K562 (cell line): ENCODE measurements around the gene SH3BP5. TPM values are rescaled to one million over a fixed set of nuclear protein-coding genes. Genes with fewer than 3 reads are reported as not detected.

Experiments
- ATAC-seq: fragments of 200-7000 bp; cut with Tn5 transposase; 3 replicates; pipeline ENCODE4 v1.9.1; 2020; ENCODE audit warnings: moderate library complexity
- BruUV-seq: library from RNA; stranded (reverse); fragments of 400-500 nt; replicated peaks from 2 replicates; lab custom pipeline; 2021; lab: Mats Ljungman, UMichigan
- CTCF ChIA-PET: fragments of 300-600 bp; formaldehyde crosslinking; extraction: SDS; loops from one replicate; lab custom pipeline; 2021; ENCODE audit warnings: low intra/inter-chr PET ratio; lab: Yijun Ruan, JAX
- POLR2A ChIA-PET: fragments of 300-600, 350-650 bp; sonication (Branson Sonifier 250); formaldehyde crosslinking; extraction: SDS; loops from one replicate; lab custom pipeline; 2021; ENCODE audit warnings: antibody characterized with exemption, inconsistent platforms; lab: Yijun Ruan, JAX
- DNase-seq, 4 experiments: peaks; one replicate each; pipeline versions ENCODE4 v3.0.0 to v3.0.0-alpha.2; 2011 to 2018; ENCODE audit warnings: low spot score in 3 of 4, mixed read lengths in 3 of 4; ENCODE audit errors: extremely low read depth in 1 of 4
- FAIRE-seq: peaks from 2 replicates; lab custom pipeline; 2011; peaks lifted over from hg19 to GRCh38; lab: Jason Lieb, UNC
- H2AFZ ChIP-seq: 2 replicates; pipeline ENCODE4 v1.6.0; 2011; ENCODE audit warnings: low read depth, low read length, control low read depth, inconsistent platforms
- H3K27ac ChIP-seq: fragments of 200-600 bp; 3 replicates; pipeline ENCODE4 v1.8.0; 2011; ENCODE audit warnings: low read depth, mild to moderate bottlenecking, control low read depth, inconsistent platforms, low read length, moderate library complexity, mixed read lengths; ENCODE audit errors: extremely low read depth
- H3K27me3 ChIP-seq, 2 experiments: fragments of 300-600 bp in 1 of 2; 2 replicates in 1 of 2; 3 replicates in 1 of 2; pipeline versions ENCODE4 v1.6.0 to v1.8.0; 2011; ENCODE audit warnings: inconsistent platforms in 2 of 2, low read length in 2 of 2, mild to moderate bottlenecking in 1 of 2, mixed read lengths in 1 of 2, moderate library complexity in 1 of 2; ENCODE audit not compliant: control insufficient read depth in 2 of 2, insufficient read depth in 2 of 2
- H3K36me3 ChIP-seq: fragments of 300-600 bp; 3 replicates; pipeline ENCODE4 v1.8.0; 2011; ENCODE audit warnings: mild to moderate bottlenecking, low read length, inconsistent platforms; ENCODE audit not compliant: control insufficient read depth, insufficient read depth
- H3K4me1 ChIP-seq, 2 experiments: fragments of 200-600 bp in 1 of 2; replicated peaks in 1 of 2; 2 replicates in 1 of 2; 3 replicates in 1 of 2; pipeline versions ENCODE4 v1.5.1 to v1.8.0; 2011; ENCODE audit warnings: inconsistent platforms in 2 of 2, low read length in 2 of 2, mild to moderate bottlenecking in 1 of 2, mixed read lengths in 1 of 2, moderate library complexity in 1 of 2; ENCODE audit not compliant: control insufficient read depth in 2 of 2, insufficient read depth in 2 of 2
- H3K4me2 ChIP-seq: 2 replicates; pipeline ENCODE4 v1.6.1; 2011; ENCODE audit warnings: low read length, control low read depth, inconsistent platforms, mixed read lengths; ENCODE audit not compliant: insufficient read depth
- H3K4me3 ChIP-seq: fragments of 200-600 bp; sonication (generic), shearing (Covaris generic); 2 replicates; pipeline ENCODE4 v1.5.1; 2016; ENCODE audit warnings: control low read depth, inconsistent platforms
- H3K79me2 ChIP-seq: fragments of 200-600 bp; 3 replicates; pipeline ENCODE4 v1.8.0; 2011; ENCODE audit warnings: low read length, inconsistent platforms; ENCODE audit not compliant: control insufficient read depth, insufficient read depth
- H3K9ac ChIP-seq, 2 experiments: 2 replicates each; pipeline versions ENCODE4 v1.6.0 to v1.6.1; 2011; ENCODE audit warnings: low read depth in 2 of 2, low read length in 2 of 2, control low read depth in 1 of 2, inconsistent platforms in 1 of 2, mild to moderate bottlenecking in 1 of 2, mixed read lengths in 1 of 2; ENCODE audit not compliant: insufficient read depth in 1 of 2
- H3K9me1 ChIP-seq: one replicate; pipeline ENCODE4 v1.6.0; 2011; ENCODE audit warnings: inconsistent platforms, mild to moderate bottlenecking, low read length, moderate library complexity; ENCODE audit not compliant: control insufficient read depth, insufficient read depth
- H3K9me3 ChIP-seq: replicated peaks from 2 replicates; pipeline ENCODE4 v1.5.1; 2011; ENCODE audit warnings: low read depth, low read length, inconsistent platforms; ENCODE audit not compliant: control insufficient read depth, insufficient read depth
- H4K20me1 ChIP-seq: replicated peaks from 2 replicates; pipeline ENCODE4 v1.6.1; 2011; ENCODE audit warnings: low read length, inconsistent platforms, mixed read lengths; ENCODE audit not compliant: control insufficient read depth, insufficient read depth
- COPS2 ChIP-seq: fragments of 450-650 bp; conservative IDR thresholded peaks from 2 replicates; pipeline ENCODE4 v1.6.1; 2016; ENCODE audit warnings: mild to moderate bottlenecking, moderate library complexity
- E2F3 ChIP-seq: fragments of 250-450 bp; sonication (Bioruptor Pico); IDR thresholded peaks from 2 replicates; pipeline ENCODE4 v1.4.0; 2020; ENCODE audit warnings: mild to moderate bottlenecking
- HEY1 ChIP-seq: fragments of 250-450 bp; sonication (Bioruptor Pico); IDR thresholded peaks from 2 replicates; pipeline ENCODE4 v1.5.0; 2020; ENCODE audit warnings: mild to moderate bottlenecking, moderate library complexity, borderline replicate concordance
- MAZ ChIP-seq, 2 experiments: fragments of 450-650 bp in 1 of 2; sonication (generic) in 1 of 2; formaldehyde crosslinking; IDR thresholded peaks in 1 of 2; conservative IDR thresholded peaks in 1 of 2; 2 replicates each; pipeline versions ENCODE4 v1.4.0 to v1.5.0; 2020; ENCODE audit warnings: mild to moderate bottlenecking in 1 of 2, missing genetic modification reagents in 1 of 2
- MBD1 ChIP-seq: fragments of 250-450 bp; sonication (Bioruptor Pico); IDR thresholded peaks from 2 replicates; pipeline ENCODE4 v1.8.0; 2022; ENCODE audit warnings: inconsistent platforms
- NFYB ChIP-seq: IDR thresholded peaks from 2 replicates; pipeline ENCODE4 v1.6.1; 2011; ENCODE audit warnings: mild to moderate bottlenecking, moderate library complexity; ENCODE audit not compliant: insufficient read length; ENCODE audit errors: extremely low read depth
- POU5F1 ChIP-seq: fragments of 150-350 bp; IDR thresholded peaks from 2 replicates; pipeline ENCODE4 v1.6.1; 2014; ENCODE audit warnings: borderline replicate concordance, low read length, low read depth, mild to moderate bottlenecking; ENCODE audit not compliant: partially characterized antibody
- PREB ChIP-seq: sonication (generic); formaldehyde crosslinking; IDR thresholded peaks from 2 replicates; pipeline ENCODE4 v1.8.1; 2023; ENCODE audit warnings: mild to moderate bottlenecking, missing genetic modification reagents
- PYGO2 ChIP-seq: fragments of 450-650 bp; IDR thresholded peaks from 2 replicates; pipeline ENCODE4 v1.6.1; 2016; ENCODE audit warnings: mild to moderate bottlenecking, missing genetic modification characterization, moderate library complexity, missing compliant biosample characterization
- ZKSCAN8 ChIP-seq: fragments of 200-800 bp; sonication (Bioruptor generic); IDR thresholded peaks from 2 replicates; pipeline ENCODE4 v1.6.1; 2016; ENCODE audit warnings: missing genetic modification characterization, missing compliant biosample characterization
- ZNF174 ChIP-seq: fragments of 250-450 bp; sonication (Bioruptor Pico); IDR thresholded peaks from 2 replicates; pipeline ENCODE4 v1.4.0; 2020; ENCODE audit warnings: mild to moderate bottlenecking
- ZNF274 ChIP-seq: IDR thresholded peaks from 2 replicates; pipeline ENCODE4 v1.6.1; 2011; ENCODE audit warnings: low read depth, mild to moderate bottlenecking, low read length, moderate library complexity, borderline replicate concordance
- ZNF785 ChIP-seq: fragments of 250-450 bp; sonication (Bioruptor Pico); IDR thresholded peaks from 2 replicates; pipeline ENCODE4 v1.4.0; 2020; ENCODE audit warnings: mild to moderate bottlenecking
- WGBS: fragments of 100-300 bp; shearing (Covaris generic); methylation state at CpG from one replicate; pipeline ENCODE4 v1.1.6; 2016; ENCODE audit warnings: low coverage, mixed read lengths; ENCODE audit not compliant: insufficient coverage; ENCODE audit errors: missing lambda C conversion rate; 5-methylcytosine and 5-hydroxymethylcytosine counted together
- in situ Hi-C: fragments of 300-500 bp; cut with MboI; formaldehyde crosslinking; loops from 4 replicates; pipeline ENCODE4 v1.15.0; 2018; ENCODE audit warnings: inconsistent platforms, mixed read lengths
- intact Hi-C: fragments of 100-400 bp; cut with micrococcal nuclease; formaldehyde crosslinking; loops from 2 replicates; pipeline ENCODE4 v1.14.2; 2022
- polyA plus RNA-seq, 8 experiments: library from polyadenylated mRNA; depleted of rRNA in 4 of 8; stranded (reverse) in 5 of 8; unstranded in 3 of 8; fragments of >200 nt; fragmentation: Nextera tagmentation in 2 of 8; fragmentation: Illumina TruSeq in 1 of 8; extraction: Ambion mirVana in 2 of 8; extraction: Trizol in 1 of 8; gene quantifications; 2 replicates each; pipeline versions ENCODE4 v1.2.1 to v1.2.3, GENCODE V29; 2011 to 2014; ENCODE audit warnings: inconsistent platforms in 1 of 8, missing spikeins in 1 of 8
- total RNA-seq, 7 experiments: library from RNA; depleted of rRNA in 6 of 7; stranded (reverse); fragments of >200 nt in 6 of 7; fragmentation: Illumina TruSeq in 2 of 7; extraction: Trizol in 2 of 7; gene quantifications; 2 replicates each; pipeline versions ENCODE4 v1.2.1 to v1.2.3, GENCODE V29; 2011 to 2021; ENCODE audit warnings: low replicate concordance in 1 of 7

The SH3BP5 gene
- total and polyA plus RNA-seq, 9 of the 15 experiments (the other 6 are each of a cell fraction or from before 2014, with no cell fraction given), result 2.9 to 29.0 (median 14.9) TPM

- TF ChIP-seq MBD1 (CRISPR knock-in tag), result no peak
- TF ChIP-seq POU5F1, result no peak
- no peak for TF ChIP-seq ZNF274
Measured at GRCh38 chr3:15266510-15267376, 65.6 kb downstream of the SH3BP5 start (continued).

GRCh38 chr3:15265655-15266509 is 66.5 kb downstream of the SH3BP5 start:
- Histone ChIP-seq H3K4me1 (peaks cover 24% of the 10 kb centered on the region in 2 experiments), H3K4me3 (no peak overlapping the region), H2AFZ (no peak overlapping the region), H3K27me3 (no peaks in the 10 kb centered on the region), H3K9me1 (no peaks in the 10 kb centered on the region), H3K9me3 (no peaks in the 10 kb centered on the region), H3K79me2 (peaks cover 3% of the 10 kb centered on the region; the same call in 1 of the 3 replicates), H3K27ac (no peak overlapping the region), H4K20me1 (no peaks in the 10 kb centered on the region), H3K36me3 (peaks cover 21% of the 10 kb centered on the region), H3K4me2 (no peak overlapping the region), H3K9ac (no peak overlapping the region)
- BruUV-seq, result no TSS peak
- ChIA-PET CTCF (interaction anchor here (0.5 to 1.8 kb wide), 2 partner anchors 113 to 115 kb away, joined by 3 to 4 read pairs; no protein-coding TSS in a partner anchor), POLR2A (interaction anchor here (0.6 to 1.8 kb wide), 7 partner anchors 9 to 1160 kb away, joined by 3 to 8 read pairs (median 3); no protein-coding TSS in a partner anchor)
- in situ Hi-C loops, result loop anchor here (5.0 kb wide), 2 partner anchors 71 to 116 kb away; no protein-coding TSS in a partner anchor
- intact Hi-C loops, result loop anchor here (5.0 kb wide), 2 partner anchors 159 to 339 kb away; no protein-coding TSS in a partner anchor
- WGBS, result 72% methylated on average over 19 of the region's 19 CpGs
- FAIRE-seq, result no peak
- no peak for ATAC-seq
- no peak for DNase-seq
- no peak for TF ChIP-seq PREB (CRISPR knock-in tag)
- TF ChIP-seq ZNF785 (CRISPR knock-in tag), result no peak
- TF ChIP-seq E2F3 (CRISPR knock-in tag), result no peak
- no peak for TF ChIP-seq NFYB
- TF ChIP-seq MAZ (CRISPR knock-in tag; conservative IDR thresholded peaks at IDR 0.05 in 1 of 2, IDR thresholded peaks at IDR 0.05 in 1 of 2), result no peak
- no peak for TF ChIP-seq PYGO2 (tag)
- no peak for TF ChIP-seq COPS2
- TF ChIP-seq HEY1 (CRISPR knock-in tag), result no peak
- TF ChIP-seq ZKSCAN8 (CRISPR knock-in tag), result no peak
- no peak for TF ChIP-seq ZNF174 (CRISPR knock-in tag)
